ENCODE data around the gene ADARB2.

DNA sequence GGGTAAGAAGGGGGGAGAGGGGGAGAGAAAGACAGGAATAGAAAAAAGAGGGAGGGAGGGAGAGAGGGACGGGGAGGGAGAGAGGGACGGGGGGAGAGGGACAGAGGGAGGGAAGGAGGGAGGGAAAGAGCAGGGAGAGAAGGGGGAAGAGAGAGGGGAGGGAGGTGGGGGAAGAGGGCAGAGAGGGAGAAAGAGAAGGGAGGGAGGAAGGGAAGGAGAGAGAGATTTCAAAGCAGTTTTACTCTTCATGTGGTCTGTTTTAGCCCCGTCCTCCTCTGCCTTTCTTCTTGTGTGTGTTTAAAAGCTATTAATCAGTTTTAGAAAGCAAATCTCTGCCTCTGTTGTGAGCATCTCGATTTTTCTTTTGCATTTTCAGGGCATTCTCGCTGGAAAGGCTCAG lies 444.2 kb downstream of the ADARB2 start:
- no peak for TF ChIP-seq YY1 (IDR thresholded peaks at IDR 0.05; ENCODE audit: low read depth)
- TF ChIP-seq RAD21 (IDR thresholded peaks at IDR 0.05; ENCODE audit: low read depth), result no peak
- no peak for TF ChIP-seq TCF12 (IDR thresholded peaks at IDR 0.05; ENCODE audit: low read depth)
- TF ChIP-seq CEBPB (IDR thresholded peaks at IDR 0.05), result no peak
- TF ChIP-seq, protein P1, sequence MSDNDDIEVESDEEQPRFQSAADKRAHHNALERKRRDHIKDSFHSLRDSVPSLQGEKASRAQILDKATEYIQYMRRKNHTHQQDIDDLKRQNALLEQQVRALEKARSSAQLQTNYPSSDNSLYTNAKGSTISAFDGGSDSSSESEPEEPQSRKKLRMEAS (IDR thresholded peaks at IDR 0.05), result no peak
- TF ChIP-seq FOXM1 (IDR thresholded peaks at IDR 0.05; ENCODE audit: borderline replicate concordance, low read depth), result no peak
- TF ChIP-seq EGR1 (IDR thresholded peaks at IDR 0.05), result no peak
- TF ChIP-seq TAF1 (IDR thresholded peaks at IDR 0.05; ENCODE audit: low read depth), result no peak
- TF ChIP-seq, protein P2, sequence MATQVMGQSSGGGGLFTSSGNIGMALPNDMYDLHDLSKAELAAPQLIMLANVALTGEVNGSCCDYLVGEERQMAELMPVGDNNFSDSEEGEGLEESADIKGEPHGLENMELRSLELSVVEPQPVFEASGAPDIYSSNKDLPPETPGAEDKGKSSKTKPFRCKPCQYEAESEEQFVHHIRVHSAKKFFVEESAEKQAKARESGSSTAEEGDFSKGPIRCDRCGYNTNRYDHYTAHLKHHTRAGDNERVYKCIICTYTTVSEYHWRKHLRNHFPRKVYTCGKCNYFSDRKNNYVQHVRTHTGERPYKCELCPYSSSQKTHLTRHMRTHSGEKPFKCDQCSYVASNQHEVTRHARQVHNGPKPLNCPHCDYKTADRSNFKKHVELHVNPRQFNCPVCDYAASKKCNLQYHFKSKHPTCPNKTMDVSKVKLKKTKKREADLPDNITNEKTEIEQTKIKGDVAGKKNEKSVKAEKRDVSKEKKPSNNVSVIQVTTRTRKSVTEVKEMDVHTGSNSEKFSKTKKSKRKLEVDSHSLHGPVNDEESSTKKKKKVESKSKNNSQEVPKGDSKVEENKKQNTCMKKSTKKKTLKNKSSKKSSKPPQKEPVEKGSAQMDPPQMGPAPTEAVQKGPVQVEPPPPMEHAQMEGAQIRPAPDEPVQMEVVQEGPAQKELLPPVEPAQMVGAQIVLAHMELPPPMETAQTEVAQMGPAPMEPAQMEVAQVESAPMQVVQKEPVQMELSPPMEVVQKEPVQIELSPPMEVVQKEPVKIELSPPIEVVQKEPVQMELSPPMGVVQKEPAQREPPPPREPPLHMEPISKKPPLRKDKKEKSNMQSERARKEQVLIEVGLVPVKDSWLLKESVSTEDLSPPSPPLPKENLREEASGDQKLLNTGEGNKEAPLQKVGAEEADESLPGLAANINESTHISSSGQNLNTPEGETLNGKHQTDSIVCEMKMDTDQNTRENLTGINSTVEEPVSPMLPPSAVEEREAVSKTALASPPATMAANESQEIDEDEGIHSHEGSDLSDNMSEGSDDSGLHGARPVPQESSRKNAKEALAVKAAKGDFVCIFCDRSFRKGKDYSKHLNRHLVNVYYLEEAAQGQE (IDR thresholded peaks at IDR 0.05; ENCODE audit: low read depth), result no peak
- TF ChIP-seq TEAD4 (IDR thresholded peaks at IDR 0.05), result no peak
- no peak for TF ChIP-seq EP300 (IDR thresholded peaks at IDR 0.05; ENCODE audit: borderline replicate concordance)
- no peak for TF ChIP-seq CREB1 (IDR thresholded peaks at IDR 0.05; ENCODE audit: low read depth)
- TF ChIP-seq, protein P3, sequence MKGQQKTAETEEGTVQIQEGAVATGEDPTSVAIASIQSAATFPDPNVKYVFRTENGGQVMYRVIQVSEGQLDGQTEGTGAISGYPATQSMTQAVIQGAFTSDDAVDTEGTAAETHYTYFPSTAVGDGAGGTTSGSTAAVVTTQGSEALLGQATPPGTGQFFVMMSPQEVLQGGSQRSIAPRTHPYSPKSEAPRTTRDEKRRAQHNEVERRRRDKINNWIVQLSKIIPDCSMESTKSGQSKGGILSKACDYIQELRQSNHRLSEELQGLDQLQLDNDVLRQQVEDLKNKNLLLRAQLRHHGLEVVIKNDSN (IDR thresholded peaks at IDR 0.05), result no peak
- TF ChIP-seq NFIC (IDR thresholded peaks at IDR 0.05), result no peak

Measured in Ishikawa (cell line).